SU-DHL-6 (cell line): ENCODE measurements around the gene SLC5A2.

ENCODE experiments used
- EZH2phosphoT487 ChIP-seq: fragments of 200-600 bp; sonication (generic), shearing (Covaris generic); conservative IDR thresholded peaks from 2 replicates; pipeline ENCODE4 v1.6.1; 2018; ENCODE audit warnings: mild to moderate bottlenecking, antibody characterized with exemption, low read length, moderate library complexity, mixed read lengths
- TF ChIP-seq, protein P1 (sequence below): fragments of 200-600 bp; sonication (generic); IDR thresholded peaks from one replicate; pipeline ENCODE4 v1.5.1; 2017; ENCODE audit warnings: antibody characterized with exemption, mild to moderate bottlenecking, low read length, moderate library complexity; ENCODE audit not compliant: insufficient read depth, poor library complexity, severe bottlenecking

DNA sequence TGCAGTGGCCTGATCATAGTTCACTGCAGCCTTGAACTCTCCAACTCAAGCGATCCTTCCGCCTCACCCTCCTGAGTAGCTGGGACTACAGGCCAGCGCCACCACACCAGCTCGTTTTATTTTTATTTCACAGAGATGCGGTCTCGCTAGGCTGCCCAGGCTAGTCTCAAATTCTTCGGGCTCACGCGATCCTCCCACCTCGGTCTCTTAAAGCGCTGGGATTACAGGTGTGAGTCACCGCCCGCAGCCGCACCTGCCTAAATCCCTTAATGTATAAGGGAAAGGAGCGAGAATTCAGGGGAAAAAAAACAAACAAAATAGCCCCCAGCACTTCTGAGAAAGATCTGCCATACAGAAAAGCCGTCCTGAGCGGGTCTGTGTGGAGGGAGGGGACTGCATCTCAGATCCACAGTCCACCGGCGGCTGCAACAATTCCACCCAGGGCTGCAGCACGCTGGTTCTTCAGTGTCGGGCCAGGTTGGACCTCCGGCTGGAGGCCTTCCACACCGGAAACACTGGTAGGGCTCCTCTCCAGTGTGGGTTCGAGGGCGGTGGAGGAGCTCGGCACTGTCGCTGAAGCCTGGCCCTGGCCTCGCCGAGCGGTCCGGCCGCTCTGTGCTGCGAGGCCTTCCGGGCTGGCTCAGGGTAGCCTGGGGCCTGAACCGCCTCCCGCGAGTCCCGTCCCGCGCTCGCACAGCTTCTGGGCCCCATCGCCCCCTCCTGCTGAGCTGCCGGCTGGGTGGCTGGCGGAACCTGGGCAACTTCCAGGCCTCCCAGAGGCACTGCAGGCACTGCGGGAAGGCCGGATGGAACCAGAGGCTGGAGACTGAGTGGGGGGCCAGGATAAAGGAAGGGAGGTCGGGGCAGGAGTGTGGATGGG, 47.3 kb upstream of the SLC5A2 start:
- TF ChIP-seq, protein P1, sequence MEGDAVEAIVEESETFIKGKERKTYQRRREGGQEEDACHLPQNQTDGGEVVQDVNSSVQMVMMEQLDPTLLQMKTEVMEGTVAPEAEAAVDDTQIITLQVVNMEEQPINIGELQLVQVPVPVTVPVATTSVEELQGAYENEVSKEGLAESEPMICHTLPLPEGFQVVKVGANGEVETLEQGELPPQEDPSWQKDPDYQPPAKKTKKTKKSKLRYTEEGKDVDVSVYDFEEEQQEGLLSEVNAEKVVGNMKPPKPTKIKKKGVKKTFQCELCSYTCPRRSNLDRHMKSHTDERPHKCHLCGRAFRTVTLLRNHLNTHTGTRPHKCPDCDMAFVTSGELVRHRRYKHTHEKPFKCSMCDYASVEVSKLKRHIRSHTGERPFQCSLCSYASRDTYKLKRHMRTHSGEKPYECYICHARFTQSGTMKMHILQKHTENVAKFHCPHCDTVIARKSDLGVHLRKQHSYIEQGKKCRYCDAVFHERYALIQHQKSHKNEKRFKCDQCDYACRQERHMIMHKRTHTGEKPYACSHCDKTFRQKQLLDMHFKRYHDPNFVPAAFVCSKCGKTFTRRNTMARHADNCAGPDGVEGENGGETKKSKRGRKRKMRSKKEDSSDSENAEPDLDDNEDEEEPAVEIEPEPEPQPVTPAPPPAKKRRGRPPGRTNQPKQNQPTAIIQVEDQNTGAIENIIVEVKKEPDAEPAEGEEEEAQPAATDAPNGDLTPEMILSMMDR, result no peak
- TF ChIP-seq EZH2phosphoT487, result no peak
